HG03565 (cell line): ENCODE measurements around the gene HIP1.
"Not testable (repeated sequence)": the region's sequence is repeated elsewhere in the genome, so short reads cannot be mapped to it uniquely, and the experiment has no call there.

Experiments used
- ATAC-seq: cut with Tn5 transposase; IDR thresholded peaks from one replicate; pipeline ENCODE4 v1.9.1; 2021; ENCODE audit warnings: mild to moderate bottlenecking, moderate library complexity; ENCODE audit not compliant: unreplicated experiment

The HIP1 gene

DNA sequence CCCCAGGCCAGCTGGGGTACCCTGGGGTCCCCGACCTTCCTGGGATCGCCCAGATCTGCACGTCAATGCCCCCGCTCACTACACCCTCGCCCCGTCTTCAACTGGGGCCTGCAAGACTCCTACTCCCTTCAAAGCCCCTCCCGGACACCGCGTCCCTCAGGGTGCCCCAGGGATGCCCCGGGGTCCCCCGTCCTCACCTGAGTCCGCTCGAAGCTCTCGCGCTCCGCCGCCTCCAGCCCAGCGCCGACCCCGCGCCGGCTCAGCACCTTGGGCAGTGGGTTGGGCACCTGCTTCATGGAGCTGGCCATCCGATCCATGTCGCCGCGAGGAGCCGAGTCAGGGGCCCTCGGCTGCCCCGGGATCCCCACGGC, at the start of gene HIP1:
HIP1 (minus strand) TSS at position 338 of the 371 bp plus-strand sequence; CDS start at position 317, 21 bp downstream.
- ATAC-seq = no peak

DNA sequence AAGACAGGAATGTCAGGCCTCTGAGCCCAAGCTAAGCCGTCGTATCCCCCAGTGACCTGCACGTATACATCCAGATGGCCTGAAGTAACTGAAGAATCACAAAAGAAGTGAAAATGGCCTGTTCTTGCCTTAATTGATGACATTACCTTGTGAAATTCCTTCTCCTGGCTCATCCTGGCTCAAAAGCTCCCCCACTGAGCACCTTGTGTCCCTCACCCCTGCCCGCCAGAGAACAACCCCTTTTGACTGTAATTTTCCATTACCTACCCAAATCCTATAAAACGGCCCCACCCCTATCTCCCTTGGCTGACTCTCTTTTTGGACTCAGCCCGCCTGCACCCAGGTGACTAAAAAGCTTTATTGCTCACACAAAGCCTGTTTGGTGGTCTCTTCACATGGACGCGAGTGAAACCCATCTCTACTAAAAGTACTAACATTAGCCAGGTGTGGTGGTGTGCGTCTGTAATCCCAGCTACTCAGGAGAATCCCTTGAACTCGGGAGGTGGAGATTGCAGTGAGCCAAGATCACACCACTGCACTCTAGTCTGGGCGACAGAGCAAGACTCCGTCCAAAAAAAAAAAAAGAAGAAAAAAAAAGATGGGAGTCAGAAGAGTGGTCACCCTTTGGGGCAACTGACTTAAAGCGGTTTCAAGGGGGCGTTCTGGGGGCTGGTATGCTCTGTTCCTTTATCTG, 49.6 kb upstream of the HIP1 start:
- ATAC-seq = not testable (repeated sequence)

DNA sequence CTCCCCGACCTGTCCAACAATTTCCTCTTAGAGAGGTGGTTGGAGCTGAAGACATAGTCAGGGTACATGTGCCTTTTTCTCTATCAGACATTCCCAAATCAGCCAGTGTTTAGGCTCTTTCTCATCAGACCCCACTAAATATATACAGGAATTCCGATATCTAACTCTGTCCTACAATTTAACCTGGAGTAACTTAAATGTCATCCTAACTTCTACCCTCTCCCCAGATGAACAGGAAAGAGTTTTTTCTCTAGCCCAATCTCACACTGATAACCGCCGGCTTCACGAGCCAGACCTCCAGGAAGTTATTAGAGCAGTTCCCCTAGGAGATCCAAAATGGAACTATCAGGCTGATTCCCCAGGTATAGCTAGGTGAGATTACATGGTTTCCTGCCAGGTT, 44.3 kb upstream of the HIP1 start:
- ATAC-seq = not testable (repeated sequence)

DNA sequence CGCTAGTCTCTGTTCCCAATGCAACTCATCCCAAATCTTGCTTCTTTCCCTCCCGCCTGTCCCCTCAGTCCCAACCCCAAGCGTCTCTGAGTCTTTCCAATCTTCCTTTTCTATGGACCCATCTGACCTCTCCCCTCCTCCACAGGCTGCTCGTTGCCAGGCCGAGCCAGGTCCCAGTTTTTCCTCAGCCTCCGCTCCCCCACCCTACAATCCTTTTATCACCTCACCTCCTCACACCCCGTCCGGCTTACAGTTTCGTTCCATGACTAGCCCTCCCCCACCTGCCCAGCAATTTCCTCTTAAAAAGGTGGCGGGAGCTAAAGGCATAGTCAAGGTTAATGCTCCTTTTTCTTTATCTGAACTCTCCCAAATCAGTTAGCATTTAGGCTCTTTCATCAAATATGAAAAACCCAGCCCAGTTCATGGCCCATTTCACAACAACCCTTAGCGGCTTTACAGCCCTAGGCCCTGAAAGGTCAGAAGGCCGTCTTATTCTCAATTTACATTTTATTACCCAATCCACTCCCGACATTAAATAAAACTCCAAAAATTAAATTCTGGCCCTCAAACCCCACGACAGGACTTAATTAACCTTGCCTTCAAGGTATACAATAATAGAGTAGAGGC, 42.0 kb upstream of the HIP1 start:
- not testable (repeated sequence) for ATAC-seq

DNA sequence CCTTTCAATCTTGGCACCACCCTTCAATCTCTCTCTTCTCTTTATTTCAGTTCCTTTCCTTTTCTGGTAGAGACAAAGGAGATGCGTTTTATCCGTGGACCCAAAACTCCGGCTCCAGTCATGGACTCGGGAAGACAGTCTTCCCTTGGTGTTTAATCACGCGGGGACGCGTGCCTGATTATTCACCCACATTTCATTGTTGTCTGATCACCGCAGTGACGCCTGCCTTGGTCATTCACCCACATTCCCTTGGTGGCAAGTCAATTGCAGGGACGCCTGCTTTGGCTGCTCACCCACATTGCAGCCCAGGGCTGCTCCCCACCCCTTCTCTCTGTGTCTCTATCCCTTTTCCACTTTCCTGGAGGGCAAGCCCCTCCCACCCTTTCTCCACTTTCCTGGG, 40.8 kb upstream of the HIP1 start:
- not testable (repeated sequence) for ATAC-seq

DNA sequence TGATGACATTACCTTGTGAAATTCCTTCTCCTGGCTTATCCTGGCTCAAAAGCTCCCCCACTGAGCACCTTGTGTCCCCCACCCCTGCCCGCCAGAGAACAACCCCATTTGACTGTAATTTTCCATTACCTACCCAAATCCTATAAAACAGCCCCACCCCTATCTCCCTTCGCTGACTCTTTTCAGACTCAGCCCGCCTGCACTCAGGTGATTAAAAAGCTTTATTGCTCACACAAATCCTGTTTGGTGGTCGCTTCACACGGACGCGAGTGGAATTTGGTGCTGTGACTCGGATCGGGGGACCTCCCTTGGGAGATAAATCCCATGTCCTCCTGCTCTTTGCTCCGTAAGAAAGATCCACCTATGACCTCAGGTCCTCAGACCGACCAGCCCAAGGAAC, 40.3 kb upstream of the HIP1 start:
- not testable (repeated sequence) for ATAC-seq

DNA sequence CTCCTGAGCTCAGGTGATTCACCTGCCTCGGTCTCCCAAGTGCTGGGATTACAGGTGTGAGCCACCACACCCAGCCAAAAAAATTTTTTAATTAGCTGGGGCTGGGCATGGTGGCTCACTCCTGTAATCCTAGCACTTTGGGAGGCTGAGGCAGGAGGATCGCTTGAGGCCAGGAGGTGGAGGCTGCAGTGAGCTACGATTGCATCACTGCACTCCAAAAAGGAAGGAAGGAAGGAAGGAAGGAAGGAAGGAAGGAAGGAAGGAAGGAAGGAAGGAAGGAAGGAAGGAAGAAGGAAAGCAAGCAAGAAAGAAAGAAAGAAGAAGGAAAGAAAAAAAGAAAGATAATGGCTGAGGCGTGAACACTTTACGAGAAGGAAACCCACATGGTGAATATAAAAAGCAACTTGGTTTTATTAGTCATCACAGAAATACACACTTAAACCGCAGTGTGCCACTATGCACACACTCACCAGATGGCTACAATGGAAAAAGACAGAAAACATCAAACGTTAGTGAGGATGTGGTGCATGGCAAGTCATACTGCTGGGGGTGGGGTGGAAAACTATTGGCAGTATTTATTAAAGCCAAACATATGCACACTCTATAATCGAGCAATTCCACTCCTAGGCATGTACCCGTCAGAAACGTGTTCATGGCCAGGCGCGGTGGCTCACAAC, 37.7 kb upstream of the HIP1 start:
- ATAC-seq = no peak

DNA sequence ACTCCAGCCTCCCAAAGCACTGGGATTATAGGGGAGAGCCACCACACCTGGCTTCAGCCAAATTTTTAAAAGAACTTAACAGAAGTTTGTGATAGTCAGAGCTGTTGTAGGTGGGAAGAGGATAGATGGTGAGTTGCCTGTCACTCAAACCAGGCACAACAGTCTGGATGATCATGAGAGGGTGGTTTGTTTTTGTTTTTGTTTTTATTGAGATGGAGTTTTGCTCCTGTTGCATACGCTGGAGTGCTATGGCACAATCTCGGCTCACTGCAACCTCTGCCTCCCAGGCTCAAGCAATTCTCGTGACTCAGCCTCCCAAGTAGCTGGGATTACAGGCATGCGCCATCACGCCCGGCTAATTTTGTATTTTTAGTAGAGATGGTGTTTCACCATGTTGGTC, 35.2 kb upstream of the HIP1 start:
- not testable (repeated sequence) for ATAC-seq

DNA sequence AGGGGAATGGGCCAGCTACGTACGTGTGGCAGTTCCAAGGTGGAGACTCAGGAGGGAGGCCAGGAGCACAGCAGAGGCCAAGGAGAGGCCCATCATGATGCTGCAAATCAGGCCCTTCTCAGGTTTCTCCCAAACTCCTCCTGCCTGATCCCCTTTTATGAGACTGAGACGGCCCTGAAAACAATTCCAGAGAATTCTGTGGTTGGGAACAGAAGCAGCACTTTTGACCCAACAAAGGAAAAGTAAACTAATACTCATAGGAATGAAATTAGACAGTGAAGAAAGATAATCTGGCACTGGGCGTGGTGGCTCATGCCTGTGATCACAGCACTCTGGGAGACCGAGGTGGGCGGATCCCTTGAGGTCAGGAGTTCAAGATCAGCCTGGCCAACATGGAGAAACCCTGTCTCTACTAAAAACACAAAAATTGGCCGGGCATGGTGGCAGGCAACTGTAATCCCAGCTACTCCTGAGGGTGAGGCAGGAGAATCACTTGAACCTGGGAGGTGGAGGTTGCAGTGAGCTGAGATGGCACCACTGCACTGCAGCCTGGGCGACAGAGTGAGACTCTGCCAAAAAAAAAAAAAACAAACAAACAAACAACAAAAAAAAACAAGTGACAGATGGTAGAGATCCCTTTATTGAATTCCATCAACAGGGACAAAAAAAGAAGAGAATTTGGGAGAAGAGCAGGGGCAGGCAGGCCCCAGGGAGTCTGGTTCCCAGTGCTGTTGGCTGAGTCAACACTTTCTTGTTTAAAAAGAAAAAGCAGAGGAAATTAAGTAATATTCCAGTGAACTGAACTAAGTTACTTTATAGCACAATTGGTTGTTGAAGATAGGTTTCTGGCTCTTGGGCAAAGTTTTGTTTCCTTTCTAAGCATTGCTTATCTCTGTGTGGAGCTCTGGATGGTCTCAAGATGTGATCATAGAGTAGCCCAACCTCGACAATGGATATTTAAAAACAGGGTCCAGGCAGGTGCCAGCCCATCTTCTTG, 33.6 kb upstream of the HIP1 start, which contains the start of gene CCL26:
CCL26 (minus strand) TSS at position 131 of the 997 bp plus-strand sequence; CDS start at position 96, 35 bp downstream.
- ATAC-seq = no peak

DNA sequence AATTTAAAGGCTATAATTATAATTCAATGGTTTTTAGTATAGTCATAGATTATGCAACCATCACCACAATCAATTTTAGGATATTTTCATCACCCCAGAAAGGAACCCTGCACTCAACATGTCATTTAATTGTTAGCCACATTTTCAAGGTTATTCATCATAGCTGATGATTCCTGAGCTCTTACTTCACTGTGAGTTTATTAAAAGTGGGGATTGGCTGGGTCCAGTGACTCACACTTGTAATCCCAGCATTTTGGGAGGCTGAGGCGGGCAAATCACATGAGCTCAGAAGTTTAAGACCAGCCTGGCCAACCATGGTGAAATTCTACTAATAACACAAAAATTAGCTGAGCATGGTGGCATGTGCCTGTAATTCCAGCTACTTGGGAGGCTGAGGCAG, 32.5 kb upstream of the HIP1 start:
- ATAC-seq = no peak

DNA sequence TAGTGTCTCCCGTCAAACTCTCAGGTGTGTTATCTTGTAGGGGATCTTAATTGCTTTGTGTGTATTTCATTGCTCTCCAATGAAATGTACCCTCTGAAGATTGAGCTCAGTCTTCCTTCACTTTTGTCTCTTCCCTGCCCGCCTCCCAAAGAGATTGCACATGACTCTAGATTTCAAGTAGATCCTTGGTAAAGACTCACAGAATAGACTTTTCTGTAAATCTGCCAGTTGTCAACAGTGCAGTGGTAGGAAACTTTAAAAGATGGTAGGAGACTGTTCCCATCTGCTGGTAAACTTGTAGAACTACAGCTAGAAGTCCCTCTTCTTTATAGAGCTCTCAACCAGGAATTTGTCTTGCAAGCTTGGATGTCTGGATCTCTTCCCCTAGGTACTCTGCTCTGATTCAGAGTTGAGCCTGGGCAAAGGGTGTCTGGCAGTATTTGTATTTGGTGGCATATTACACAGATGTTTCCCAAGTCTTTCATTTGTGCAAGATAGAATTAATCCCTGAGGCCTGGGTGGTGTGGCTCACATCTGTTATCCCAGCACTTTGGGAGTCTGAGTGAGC, 23.7 kb upstream of the HIP1 start:
- no peak for ATAC-seq

DNA sequence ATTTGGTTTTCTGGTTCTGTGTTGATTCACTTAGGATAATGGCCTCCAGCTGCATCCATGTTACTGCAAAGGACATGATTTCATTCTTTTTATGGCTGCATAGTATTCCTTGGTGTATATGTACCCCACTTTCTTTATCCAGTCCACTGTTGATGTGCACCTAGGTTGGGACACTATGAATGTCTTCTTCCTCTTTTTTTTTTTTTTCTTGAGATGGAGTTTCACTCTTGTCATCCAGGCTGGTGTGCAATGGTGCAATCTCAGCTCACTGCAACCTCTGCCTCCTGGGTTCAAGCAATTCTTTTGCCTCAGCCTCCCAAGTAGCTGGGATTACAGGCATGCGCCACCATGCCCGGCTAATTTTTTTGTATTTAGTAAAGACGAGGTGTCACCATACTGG, 23.1 kb upstream of the HIP1 start:
- not testable (repeated sequence) for ATAC-seq

DNA sequence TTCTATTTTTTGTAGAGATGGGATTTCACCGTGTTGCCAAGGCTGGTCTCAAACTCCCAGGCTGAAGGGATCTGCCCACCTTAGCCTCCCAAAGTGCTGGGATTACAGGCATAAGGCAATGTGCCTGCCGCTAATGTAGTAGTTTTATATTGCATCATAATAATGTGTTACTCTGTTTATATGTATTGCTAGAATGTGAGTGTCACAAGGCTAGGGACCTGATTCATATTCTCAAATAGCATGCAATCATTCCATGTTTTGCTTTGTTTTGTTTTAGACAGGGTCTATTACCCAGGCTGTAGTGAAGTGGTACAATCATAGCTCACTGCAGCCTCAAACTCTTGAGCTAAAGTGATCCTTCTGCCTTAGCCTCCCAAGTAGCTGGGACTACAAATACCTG, 19.8 kb upstream of the HIP1 start:
- ATAC-seq = no peak

DNA sequence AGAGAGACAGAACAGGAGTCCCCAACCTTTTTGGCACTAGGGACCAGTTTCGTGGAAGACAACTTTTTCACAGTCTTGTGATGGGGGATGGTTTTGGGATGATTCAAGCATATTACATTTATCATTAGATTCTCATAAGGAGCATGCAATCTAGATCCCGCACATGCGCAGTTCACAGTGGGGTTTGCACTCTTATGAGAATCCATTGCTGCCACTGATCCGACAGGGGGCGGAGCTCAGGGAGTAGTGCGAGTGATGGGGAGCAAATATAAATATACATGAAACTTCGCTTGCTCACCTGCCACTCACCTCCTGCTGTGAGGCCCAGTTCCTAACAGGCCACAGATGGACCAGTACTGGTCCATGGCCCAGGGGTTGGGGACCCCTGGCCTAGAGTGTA, 19.1 kb upstream of the HIP1 start:
- no peak for ATAC-seq

DNA sequence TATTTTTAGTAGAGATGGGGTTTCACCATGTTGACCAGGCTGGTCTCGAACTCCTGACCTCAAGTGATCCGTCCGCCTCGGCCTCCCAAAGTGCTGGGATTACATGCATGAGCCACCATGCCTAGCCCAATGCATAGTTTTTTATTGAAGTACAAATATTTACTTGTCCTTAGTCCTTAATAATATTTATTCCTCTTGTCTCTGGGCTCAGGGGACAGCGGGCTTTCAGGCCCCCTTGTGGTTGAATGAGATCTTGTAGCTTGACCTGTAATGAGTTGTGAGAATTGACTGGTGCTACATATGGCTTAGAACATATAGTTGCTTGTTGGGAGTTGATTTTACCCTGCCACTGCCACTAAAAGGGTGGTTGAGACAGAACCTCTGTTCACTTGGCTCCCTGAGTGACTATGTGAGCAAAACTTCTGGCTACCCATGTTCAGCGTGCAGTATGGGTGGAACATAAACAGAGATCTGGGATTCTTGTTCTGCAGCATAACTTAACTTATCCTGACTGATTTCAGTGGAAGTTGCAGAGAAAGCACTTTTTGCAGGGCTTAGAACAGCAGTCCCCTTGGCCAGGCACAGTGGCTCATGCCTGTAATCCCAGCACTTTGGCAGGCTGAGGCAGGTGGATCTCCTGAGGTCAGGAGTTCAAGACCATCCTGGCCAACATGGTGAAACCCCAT, 18.4 kb upstream of the HIP1 start:
- no peak for ATAC-seq

DNA sequence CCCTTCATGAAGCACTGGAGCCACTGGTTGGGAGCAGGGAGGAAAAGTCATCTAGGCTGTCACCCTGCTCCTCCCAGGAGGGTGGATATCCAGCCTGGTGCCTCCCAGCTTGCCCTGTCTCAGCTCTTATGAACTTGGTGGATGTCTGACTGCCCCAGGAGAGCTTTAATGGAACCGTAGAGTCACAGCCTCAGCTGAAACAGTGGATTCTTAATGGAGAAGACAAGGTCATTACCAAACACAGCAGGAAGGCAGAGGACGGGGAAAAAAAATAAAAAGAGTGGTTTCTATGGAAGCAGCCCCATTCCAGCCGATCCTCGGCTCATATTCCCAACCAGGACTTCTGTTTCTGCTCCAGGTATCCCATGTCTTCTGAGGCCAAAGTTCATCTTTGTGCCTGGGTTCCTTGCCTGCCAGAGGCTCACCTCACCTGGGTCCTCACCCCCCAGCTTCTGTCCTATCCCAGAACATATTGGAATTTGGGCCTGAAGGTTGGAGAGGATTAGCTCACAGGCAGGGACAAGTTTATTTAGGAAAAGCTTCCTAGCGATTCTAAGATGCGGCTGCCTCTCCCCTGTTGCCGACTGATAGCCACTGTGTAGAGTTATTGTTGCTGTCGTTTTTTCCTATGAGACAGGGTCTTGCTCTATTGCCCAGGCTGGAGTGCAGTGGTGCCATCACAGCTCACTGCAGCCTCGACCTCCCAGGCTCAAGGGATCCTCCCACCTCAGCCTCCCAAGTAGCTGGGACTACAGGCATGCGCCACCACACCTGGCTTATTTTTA, 17.7 kb upstream of the HIP1 start:
- ATAC-seq = no peak

DNA sequence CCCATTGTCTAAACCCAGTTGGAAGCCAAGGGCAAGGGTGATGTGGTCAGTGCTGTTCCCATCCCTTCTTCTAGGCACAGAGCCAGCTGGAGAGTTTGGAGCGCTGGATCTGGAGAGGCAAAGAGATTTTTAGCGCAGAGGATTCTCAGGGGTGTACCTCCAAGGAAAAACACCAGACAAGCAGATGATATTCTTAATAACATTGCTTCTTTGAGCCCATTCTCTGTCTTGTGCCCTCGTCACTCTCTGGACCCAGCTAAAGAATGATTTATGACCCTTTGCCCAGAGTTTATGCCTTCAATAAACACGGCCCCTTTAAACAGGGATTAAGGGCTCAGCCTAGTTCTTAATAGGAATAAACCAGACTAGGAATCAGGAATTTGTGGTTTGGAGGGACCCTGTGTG, 4.7 kb upstream of the HIP1 start:
- no peak for ATAC-seq

DNA sequence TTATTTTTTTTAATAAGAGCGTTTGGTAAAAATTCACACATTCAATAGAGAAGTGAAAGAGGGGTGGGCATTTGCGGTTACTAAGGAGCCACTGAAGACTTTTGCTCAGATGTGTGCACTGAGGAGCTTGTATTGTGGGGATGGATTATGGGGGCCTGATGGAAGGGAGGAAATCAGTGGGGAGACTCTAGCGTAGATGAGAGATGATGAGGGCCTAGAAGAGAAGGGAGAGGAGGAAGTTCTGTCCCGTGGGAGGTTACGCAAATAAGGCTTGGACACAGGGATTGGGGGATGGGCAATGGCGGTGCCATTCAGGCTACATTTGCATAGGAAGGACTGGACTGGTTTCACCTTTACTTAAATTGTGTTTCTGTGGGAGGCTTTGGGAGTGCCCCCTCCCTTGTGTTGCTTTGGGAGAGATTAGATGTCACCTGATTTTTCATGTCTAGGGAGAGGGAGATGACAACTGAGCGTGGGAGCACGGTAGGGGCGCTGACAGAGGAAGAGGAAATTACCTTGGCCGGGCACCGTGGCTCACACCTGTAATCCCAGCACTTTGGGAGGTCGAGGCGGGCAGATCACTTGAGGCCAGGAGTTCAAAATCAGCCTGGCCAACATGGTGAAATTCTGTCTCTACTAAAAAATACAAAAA, 2.2 kb upstream of the HIP1 start:
- ATAC-seq = no peak
